K562 (cell line): Measurements from ENCODE around the gene CLIC1. TPM values are rescaled to one million over a fixed set of nuclear protein-coding genes. Genes with fewer than 3 reads are reported as not detected.
A peak's percentile ranks its signal among the peaks of the same experiment; 100 is the strongest.

Experiments used
- ARNT ChIP-seq, 2 experiments: fragments of 450-650 bp; IDR thresholded peaks; 2 replicates each; pipeline ENCODE4 v1.6.1; 2016; ENCODE audit warnings: mild to moderate bottlenecking in 1 of 2
- CCAR2 ChIP-seq: fragments of 200-400 bp; formaldehyde crosslinking; IDR thresholded peaks from 2 replicates; pipeline ENCODE4 v1.6.1; 2017; ENCODE audit warnings: mild to moderate bottlenecking, low read depth, low read length
- CHCHD3 ChIP-seq: fragments of 250-450 bp; sonication (Bioruptor Pico); IDR thresholded peaks from 2 replicates; pipeline ENCODE4 v2.1.2; 2022; ENCODE audit warnings: mild to moderate bottlenecking
- CREB5 ChIP-seq: fragments of 250-450 bp; sonication (Bioruptor Pico); IDR thresholded peaks from 2 replicates; pipeline ENCODE4 v1.5.0; 2020; ENCODE audit warnings: mild to moderate bottlenecking
- EWSR1 ChIP-seq: fragments of 450-650 bp; IDR thresholded peaks from 2 replicates; pipeline ENCODE4 v1.6.1; 2018; ENCODE audit warnings: borderline replicate concordance, mild to moderate bottlenecking, low read depth, moderate library complexity; ENCODE audit not compliant: partially characterized antibody
- FOXA3 ChIP-seq, 2 experiments: fragments of 450-650 bp in 1 of 2; sonication (generic) in 1 of 2; formaldehyde crosslinking; IDR thresholded peaks in 1 of 2; conservative IDR thresholded peaks in 1 of 2; 2 replicates each; pipeline versions ENCODE4 v1.4.0 to v1.8.0; 2020 to 2022; ENCODE audit warnings: mild to moderate bottlenecking in 2 of 2, missing genetic modification reagents in 1 of 2
- GABPB2 ChIP-seq: fragments of 250-450 bp; sonication (Bioruptor Pico); conservative IDR thresholded peaks from 2 replicates; pipeline ENCODE4 v1.5.1; 2021; ENCODE audit warnings: mild to moderate bottlenecking
- KAT8 ChIP-seq: fragments of 450-650 bp; IDR thresholded peaks from 2 replicates; pipeline ENCODE4 v1.6.1; 2016; ENCODE audit warnings: low read depth, mild to moderate bottlenecking
- KLF13 ChIP-seq: fragments of 450-650 bp; IDR thresholded peaks from 2 replicates; pipeline ENCODE4 v1.6.1; 2016; ENCODE audit warnings: missing genetic modification characterization, low read depth, mild to moderate bottlenecking, missing compliant biosample characterization, moderate library complexity, borderline replicate concordance
- MAFF ChIP-seq: IDR thresholded peaks from 2 replicates; pipeline ENCODE4 v1.6.1; 2012; ENCODE audit warnings: low read length, improper control_type of control experiment
- MCM3 ChIP-seq: fragments of 450-650 bp; IDR thresholded peaks from 2 replicates; pipeline ENCODE4 v1.6.1; 2016
- NBN ChIP-seq: fragments of 450-650 bp; IDR thresholded peaks from 2 replicates; pipeline ENCODE4 v1.6.1; 2016; ENCODE audit warnings: low read depth, mild to moderate bottlenecking
- RNF2 ChIP-seq: sonication (generic); IDR thresholded peaks from 2 replicates; pipeline ENCODE4 v1.6.1; 2016
- TBL1XR1 ChIP-seq, 2 experiments: IDR thresholded peaks; 2 replicates each; pipeline ENCODE4 v1.6.1; 2012; ENCODE audit warnings: improper control_type of control experiment in 2 of 2, low read length in 2 of 2, mild to moderate bottlenecking in 1 of 2
- ZBTB43 ChIP-seq: sonication (generic); formaldehyde crosslinking; IDR thresholded peaks from 2 replicates; pipeline ENCODE4 v1.8.0; 2023; ENCODE audit warnings: mild to moderate bottlenecking, missing genetic modification reagents
- ZNF121 ChIP-seq: sonication (generic); formaldehyde crosslinking; conservative IDR thresholded peaks from 2 replicates; pipeline ENCODE4 v1.8.0; 2022; ENCODE audit warnings: missing genetic modification reagents
- ZNF143 ChIP-seq: sonication (generic); formaldehyde crosslinking; IDR thresholded peaks from 2 replicates; pipeline ENCODE4 v1.9.0; 2022; ENCODE audit warnings: mild to moderate bottlenecking, missing genetic modification reagents
- ZNF175 ChIP-seq: fragments of 200-800 bp; sonication (Bioruptor generic); IDR thresholded peaks from 2 replicates; pipeline ENCODE4 v1.6.1; 2016; ENCODE audit warnings: low read depth, mild to moderate bottlenecking, missing genetic modification characterization, missing compliant biosample characterization
- ZNF232 ChIP-seq: sonication (generic); formaldehyde crosslinking; IDR thresholded peaks from 2 replicates; pipeline ENCODE4 v1.8.0; 2022; ENCODE audit warnings: mild to moderate bottlenecking, missing genetic modification reagents
- ZNF507 ChIP-seq: conservative IDR thresholded peaks from 2 replicates; pipeline ENCODE4 v1.6.1; 2017; ENCODE audit warnings: missing genetic modification characterization, missing compliant biosample characterization
- polyA plus RNA-seq, 8 experiments: library from polyadenylated mRNA; depleted of rRNA in 4 of 8; stranded (reverse) in 5 of 8; unstranded in 3 of 8; fragments of >200 nt; fragmentation: Nextera tagmentation in 2 of 8; fragmentation: Illumina TruSeq in 1 of 8; extraction: Ambion mirVana in 2 of 8; extraction: Trizol in 1 of 8; gene quantifications; 2 replicates each; pipeline versions ENCODE4 v1.2.1 to v1.2.3, GENCODE V29; 2011 to 2014; ENCODE audit warnings: inconsistent platforms in 1 of 8, missing spikeins in 1 of 8
- total RNA-seq, 7 experiments: library from RNA; depleted of rRNA in 6 of 7; stranded (reverse); fragments of >200 nt in 6 of 7; fragmentation: Illumina TruSeq in 2 of 7; extraction: Trizol in 2 of 7; gene quantifications; 2 replicates each; pipeline versions ENCODE4 v1.2.1 to v1.2.3, GENCODE V29; 2011 to 2021; ENCODE audit warnings: low replicate concordance in 1 of 7
- TF ChIP-seq, protein P1 (sequence below): fragments of 450-650 bp; formaldehyde crosslinking; IDR thresholded peaks from 2 replicates; pipeline ENCODE4 v1.4.0; 2022; ENCODE audit warnings: missing genetic modification characterization
- TF ChIP-seq, protein P2 (sequence below): fragments of 250-450 bp; sonication (Bioruptor Pico); IDR thresholded peaks from 2 replicates; pipeline ENCODE4 v1.5.1; 2021; ENCODE audit warnings: mild to moderate bottlenecking
- TF ChIP-seq, protein P3 (sequence below): sonication (generic); formaldehyde crosslinking; IDR thresholded peaks from 2 replicates; pipeline ENCODE4 v1.8.1; 2023; ENCODE audit warnings: mild to moderate bottlenecking, missing genetic modification reagents, moderate library complexity

The CLIC1 gene
- total and polyA plus RNA-seq, 9 of the 15 experiments (the other 6 are each of a cell fraction or from before 2014, with no cell fraction given), result 1,267 to 2,419 (median 1,808) TPM

- TF ChIP-seq, protein P1, sequence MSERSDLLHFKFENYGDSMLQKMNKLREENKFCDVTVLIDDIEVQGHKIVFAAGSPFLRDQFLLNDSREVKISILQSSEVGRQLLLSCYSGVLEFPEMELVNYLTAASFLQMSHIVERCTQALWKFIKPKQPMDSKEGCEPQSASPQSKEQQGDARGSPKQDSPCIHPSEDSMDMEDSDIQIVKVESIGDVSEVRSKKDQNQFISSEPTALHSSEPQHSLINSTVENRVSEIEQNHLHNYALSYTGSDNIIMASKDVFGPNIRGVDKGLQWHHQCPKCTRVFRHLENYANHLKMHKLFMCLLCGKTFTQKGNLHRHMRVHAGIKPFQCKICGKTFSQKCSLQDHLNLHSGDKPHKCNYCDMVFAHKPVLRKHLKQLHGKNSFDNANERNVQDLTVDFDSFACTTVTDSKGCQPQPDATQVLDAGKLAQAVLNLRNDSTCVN (CRISPR knock-in tag), result no peak
- no peak for TF ChIP-seq ZNF121 (CRISPR knock-in tag)
- TF ChIP-seq ARNT (IDR thresholded peaks at IDR 0.05), result no peak
- TF ChIP-seq ZNF232 (CRISPR knock-in tag), result no peak; the same call in none of the 2 replicates
- no peak for TF ChIP-seq CCAR2
- no peak for TF ChIP-seq MAFF
- TF ChIP-seq ZNF175 (CRISPR knock-in tag), result no peak
- TF ChIP-seq MCM3, result no peak
- no peak for TF ChIP-seq FOXA3 (CRISPR knock-in tag; conservative IDR thresholded peaks at IDR 0.05 in 1 of 2, IDR thresholded peaks at IDR 0.05 in 1 of 2)
- TF ChIP-seq CREB5, result no peak; the same call in 1 of the 2 replicates
- no peak for TF ChIP-seq NBN
- TF ChIP-seq KLF13 (tag), result no peak
- no peak for TF ChIP-seq EWSR1
- TF ChIP-seq KAT8, result no peak
- TF ChIP-seq ZNF507 (tag), result no peak
- TF ChIP-seq RNF2, result no peak
- peak; percentile 13 for TF ChIP-seq ZNF143
- TF ChIP-seq, protein P2, sequence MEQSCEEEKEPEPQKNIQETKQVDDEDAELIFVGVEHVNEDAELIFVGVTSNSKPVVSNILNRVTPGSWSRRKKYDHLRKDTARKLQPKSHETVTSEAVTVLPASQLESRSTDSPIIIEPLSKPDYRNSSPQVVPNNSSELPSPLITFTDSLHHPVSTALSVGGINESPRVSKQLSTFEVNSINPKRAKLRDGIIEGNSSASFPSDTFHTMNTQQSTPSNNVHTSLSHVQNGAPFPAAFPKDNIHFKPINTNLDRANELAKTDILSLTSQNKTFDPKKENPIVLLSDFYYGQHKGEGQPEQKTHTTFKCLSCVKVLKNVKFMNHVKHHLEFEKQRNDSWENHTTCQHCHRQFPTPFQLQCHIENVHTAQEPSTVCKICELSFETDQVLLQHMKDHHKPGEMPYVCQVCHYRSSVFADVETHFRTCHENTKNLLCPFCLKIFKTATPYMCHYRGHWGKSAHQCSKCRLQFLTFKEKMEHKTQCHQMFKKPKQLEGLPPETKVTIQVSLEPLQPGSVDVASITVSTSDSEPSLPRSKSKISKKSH (CRISPR knock-in tag), result no peak
- TF ChIP-seq, protein P3, sequence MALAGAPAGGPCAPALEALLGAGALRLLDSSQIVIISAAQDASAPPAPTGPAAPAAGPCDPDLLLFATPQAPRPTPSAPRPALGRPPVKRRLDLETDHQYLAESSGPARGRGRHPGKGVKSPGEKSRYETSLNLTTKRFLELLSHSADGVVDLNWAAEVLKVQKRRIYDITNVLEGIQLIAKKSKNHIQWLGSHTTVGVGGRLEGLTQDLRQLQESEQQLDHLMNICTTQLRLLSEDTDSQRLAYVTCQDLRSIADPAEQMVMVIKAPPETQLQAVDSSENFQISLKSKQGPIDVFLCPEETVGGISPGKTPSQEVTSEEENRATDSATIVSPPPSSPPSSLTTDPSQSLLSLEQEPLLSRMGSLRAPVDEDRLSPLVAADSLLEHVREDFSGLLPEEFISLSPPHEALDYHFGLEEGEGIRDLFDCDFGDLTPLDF (CRISPR knock-in tag), result peak; percentile 47; the same call in 1 of the 2 replicates
- no peak for TF ChIP-seq GABPB2 (CRISPR knock-in tag)
- no peak for TF ChIP-seq CHCHD3
- no peak for TF ChIP-seq TBL1XR1 (IDR thresholded peaks at IDR 0.05; ENCODE audit: low read length in 2 of 2)
- TF ChIP-seq ZBTB43, result no peak; the same call in 1 of the 2 replicates
Measured at GRCh38 chr6:31728767-31729514, 7.4 kb downstream of the CLIC1 start, which contains the start of gene DDAH2 (continued).
